ENCODE results near the gene MYOCD. TPM values are rescaled to one million over a fixed set of nuclear protein-coding genes. Genes with fewer than 3 reads are reported as not detected.

The MYOCD gene
- total RNA-seq, 1 experiment from 2014 or later: not detected

DNA sequence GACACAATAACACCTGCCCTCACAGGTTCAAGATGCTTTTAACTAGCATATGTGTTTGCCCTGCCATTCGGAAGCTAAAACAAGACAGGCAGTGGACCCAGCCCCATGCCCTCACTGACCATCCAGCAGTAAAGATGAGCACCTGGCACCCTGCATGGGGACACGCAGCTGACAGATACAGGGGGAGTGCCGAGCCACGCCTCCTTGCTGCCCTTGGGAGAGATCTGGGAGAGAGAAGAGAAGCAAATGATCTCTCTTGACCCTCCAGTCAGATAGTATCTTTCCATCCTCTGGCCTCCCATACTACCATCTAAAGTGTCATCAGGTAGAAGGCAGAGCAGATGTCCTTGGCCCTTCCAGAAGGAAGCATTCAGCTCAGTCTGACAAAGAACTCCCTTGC lies 40.6 kb upstream of the MYOCD start:
- Histone ChIP-seq H4K20me1 (ENCODE audit: insufficient read depth) (no peaks in the 10 kb centered on the region), H3F3A (ENCODE audit: insufficient read depth, low read depth) (no peaks in the 10 kb centered on the region), H3K4me1 (replicated peaks; ENCODE audit: insufficient read depth) (no peaks in the 10 kb centered on the region), H3K4me3 (no peak overlapping the region), H3K27me3 (ENCODE audit: insufficient read depth, low read depth) (peaks cover 12% of the 10 kb centered on the region; the same call in 1 of the 2 replicates), H3K36me3 (ENCODE audit: low read depth) (no peaks in the 10 kb centered on the region), H2AFZ (no peak overlapping the region), H3K4me2 (no peak overlapping the region), H3K27ac (no peak overlapping the region), H3K9me3 (ENCODE audit: insufficient read depth, low read depth) (no peaks in the 10 kb centered on the region), H3K9me2 (ENCODE audit: insufficient read depth) (no peaks in the 10 kb centered on the region), H3K79me2 (ENCODE audit: low read depth) (no peaks in the 10 kb centered on the region)
- no peak for TF ChIP-seq EZH2 (IDR thresholded peaks at IDR 0.05; ENCODE audit: low read depth)
- TF ChIP-seq, protein P1, sequence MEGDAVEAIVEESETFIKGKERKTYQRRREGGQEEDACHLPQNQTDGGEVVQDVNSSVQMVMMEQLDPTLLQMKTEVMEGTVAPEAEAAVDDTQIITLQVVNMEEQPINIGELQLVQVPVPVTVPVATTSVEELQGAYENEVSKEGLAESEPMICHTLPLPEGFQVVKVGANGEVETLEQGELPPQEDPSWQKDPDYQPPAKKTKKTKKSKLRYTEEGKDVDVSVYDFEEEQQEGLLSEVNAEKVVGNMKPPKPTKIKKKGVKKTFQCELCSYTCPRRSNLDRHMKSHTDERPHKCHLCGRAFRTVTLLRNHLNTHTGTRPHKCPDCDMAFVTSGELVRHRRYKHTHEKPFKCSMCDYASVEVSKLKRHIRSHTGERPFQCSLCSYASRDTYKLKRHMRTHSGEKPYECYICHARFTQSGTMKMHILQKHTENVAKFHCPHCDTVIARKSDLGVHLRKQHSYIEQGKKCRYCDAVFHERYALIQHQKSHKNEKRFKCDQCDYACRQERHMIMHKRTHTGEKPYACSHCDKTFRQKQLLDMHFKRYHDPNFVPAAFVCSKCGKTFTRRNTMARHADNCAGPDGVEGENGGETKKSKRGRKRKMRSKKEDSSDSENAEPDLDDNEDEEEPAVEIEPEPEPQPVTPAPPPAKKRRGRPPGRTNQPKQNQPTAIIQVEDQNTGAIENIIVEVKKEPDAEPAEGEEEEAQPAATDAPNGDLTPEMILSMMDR (conservative IDR thresholded peaks at IDR 0.05): no peak
- POLR2A ChIA-PET (ENCODE audit: unreplicated experiment): no interaction called here
- CTCF ChIA-PET: no interaction called here
- BruUV-seq (replicated peaks): no TSS peak
- DNase-seq: no peak
- intact Hi-C loops (cut with micrococcal nuclease; ENCODE audit: unreplicated experiment): no loop called here

DNA sequence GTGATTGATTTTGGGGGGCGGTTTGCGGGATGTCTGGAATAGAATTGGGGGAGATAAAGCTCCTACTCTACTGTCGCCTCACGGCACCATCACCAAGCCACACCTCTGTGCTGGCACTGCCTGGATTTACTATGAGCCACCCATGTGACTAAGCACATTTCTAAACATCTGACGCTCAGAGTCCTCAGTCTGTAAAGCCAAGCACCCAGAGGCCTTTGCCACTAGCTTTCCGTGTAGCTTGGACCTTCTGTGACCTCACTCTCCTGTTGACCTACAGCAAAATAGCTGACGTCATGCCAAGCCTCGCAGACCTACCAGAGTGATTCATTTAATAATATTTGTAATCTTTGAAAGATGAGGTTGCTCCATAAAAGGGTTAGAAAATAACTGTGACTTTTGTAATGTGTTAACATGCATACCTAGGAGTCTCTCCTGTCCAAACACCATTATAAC lies 38.5 kb upstream of the MYOCD start:
- no peak overlapping the region for H3K4me2 ChIP-seq
- POLR2A ChIA-PET (ENCODE audit: unreplicated experiment): no interaction called here
- H3K4me3 ChIP-seq: no peak overlapping the region
- peaks cover 28% of the 10 kb centered on the region; the same call in 1 of the 2 replicates for H3K27me3 ChIP-seq (ENCODE audit: insufficient read depth, low read depth)
- H3K9me2 ChIP-seq (ENCODE audit: insufficient read depth): no peaks in the 10 kb centered on the region
- no peaks in the 10 kb centered on the region for H3F3A ChIP-seq (ENCODE audit: insufficient read depth, low read depth)
- TF ChIP-seq, protein P1 (conservative IDR thresholded peaks at IDR 0.05): no peak
- no peak for TF ChIP-seq EZH2 (IDR thresholded peaks at IDR 0.05; ENCODE audit: low read depth)
- no peaks in the 10 kb centered on the region for H3K4me1 ChIP-seq (replicated peaks; ENCODE audit: insufficient read depth)
- intact Hi-C loops (cut with micrococcal nuclease; ENCODE audit: unreplicated experiment): no loop called here
- no TSS peak for BruUV-seq (replicated peaks)
- no peak overlapping the region for H2AFZ ChIP-seq
- H3K36me3 ChIP-seq (ENCODE audit: low read depth): no peaks in the 10 kb centered on the region
- no peaks in the 10 kb centered on the region for H4K20me1 ChIP-seq (ENCODE audit: insufficient read depth)
- no peak overlapping the region for H3K27ac ChIP-seq
- no peaks in the 10 kb centered on the region for H3K79me2 ChIP-seq (ENCODE audit: low read depth)
- CTCF ChIA-PET: no interaction called here
- no peak for DNase-seq
- H3K9me3 ChIP-seq (ENCODE audit: insufficient read depth, low read depth): no peaks in the 10 kb centered on the region

DNA sequence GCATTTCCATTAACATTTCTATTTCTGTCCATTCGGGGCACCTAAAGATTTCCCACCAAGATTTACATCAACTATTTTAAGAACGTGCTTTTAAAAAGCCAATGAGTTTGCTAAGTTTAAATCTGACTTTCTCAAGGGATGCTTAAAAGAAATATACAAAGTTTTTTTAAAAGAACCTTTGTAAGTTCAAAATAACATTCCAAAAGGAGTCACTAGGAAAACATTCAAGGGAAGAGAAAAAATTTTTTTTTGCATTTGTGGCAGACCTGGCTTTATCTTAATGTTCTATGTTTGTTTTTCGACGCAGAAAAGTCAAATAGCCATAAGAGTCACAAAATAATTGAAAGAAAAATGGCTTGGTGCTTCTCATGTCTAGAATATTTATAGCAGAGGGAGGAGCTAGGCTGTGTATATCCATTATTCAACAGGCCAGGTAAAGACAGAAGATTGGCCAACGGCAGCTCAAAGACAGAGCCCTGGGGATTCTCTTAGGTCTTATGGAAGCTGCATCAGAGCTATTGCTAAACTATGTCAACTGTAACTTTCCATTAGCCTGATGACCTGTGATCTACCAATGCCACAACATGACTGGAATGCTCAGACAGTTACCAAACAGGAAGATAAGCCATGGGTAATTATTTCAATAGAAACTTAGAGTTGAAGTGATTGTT lies 37.8 kb upstream of the MYOCD start:
- Histone ChIP-seq H3K27ac (no peak overlapping the region), H3K4me3 (no peak overlapping the region), H3K9me3 (ENCODE audit: insufficient read depth, low read depth) (no peaks in the 10 kb centered on the region), H3K4me1 (replicated peaks; ENCODE audit: insufficient read depth) (no peaks in the 10 kb centered on the region), H2AFZ (no peak overlapping the region), H3K9me2 (ENCODE audit: insufficient read depth) (no peaks in the 10 kb centered on the region), H3K4me2 (no peak overlapping the region), H4K20me1 (ENCODE audit: insufficient read depth) (no peaks in the 10 kb centered on the region), H3F3A (ENCODE audit: insufficient read depth, low read depth) (no peaks in the 10 kb centered on the region), H3K79me2 (ENCODE audit: low read depth) (no peaks in the 10 kb centered on the region), H3K36me3 (ENCODE audit: low read depth) (no peaks in the 10 kb centered on the region), H3K27me3 (ENCODE audit: insufficient read depth, low read depth) (peaks cover 28% of the 10 kb centered on the region; the same call in 1 of the 2 replicates)
- TF ChIP-seq, protein P1 (conservative IDR thresholded peaks at IDR 0.05): no peak
- no peak for TF ChIP-seq EZH2 (IDR thresholded peaks at IDR 0.05; ENCODE audit: low read depth)
- intact Hi-C loops (cut with micrococcal nuclease; ENCODE audit: unreplicated experiment): no loop called here
- BruUV-seq (replicated peaks): no TSS peak
- ChIA-PET CTCF (no interaction called here), POLR2A (ENCODE audit: unreplicated experiment) (no interaction called here)
- no peak for DNase-seq
